HG02852 (cell line): ENCODE data around the gene APOL6.
"Not testable (repeated sequence)": the region's sequence is repeated elsewhere in the genome, so short reads cannot be mapped to it uniquely, and the experiment has no call there.

Experiments used
- ATAC-seq: cut with Tn5 transposase; IDR thresholded peaks from one replicate; pipeline ENCODE4 v1.9.1; 2021; ENCODE audit warnings: mild to moderate bottlenecking, moderate library complexity; ENCODE audit not compliant: unreplicated experiment

APOL6 gene

DNA sequence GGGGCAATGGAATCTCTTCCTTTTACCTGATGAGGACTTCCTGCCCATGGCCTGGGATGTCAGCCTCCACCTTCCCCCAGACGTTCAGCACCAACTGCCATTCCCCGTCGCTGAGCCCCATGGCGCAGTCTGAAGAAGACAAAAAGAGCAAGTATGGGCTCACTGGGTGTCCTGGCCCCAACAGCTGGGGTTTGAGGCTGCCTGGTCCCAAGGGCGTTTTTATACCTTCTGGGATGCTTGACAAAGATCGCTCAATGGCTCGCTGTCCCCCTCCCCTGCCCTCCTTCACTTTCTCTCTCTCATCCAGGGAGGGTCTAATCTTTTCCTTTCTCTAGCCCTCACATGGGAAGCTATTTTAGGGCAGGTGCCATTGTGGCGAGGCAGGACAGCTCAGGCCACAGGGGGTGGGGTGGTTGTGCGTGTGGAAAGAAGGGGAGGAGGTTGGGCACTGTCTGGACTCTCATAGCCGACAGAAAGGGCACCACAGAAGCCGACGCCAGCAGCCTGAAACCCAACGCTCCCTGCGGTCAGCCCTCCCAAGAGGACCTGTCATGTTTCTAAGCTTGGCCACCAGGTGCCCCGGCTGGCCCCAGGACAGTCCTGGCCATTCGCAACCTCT lies 31.0 kb upstream of the APOL6 start, which contains the start of gene MB:
Gene MB (minus strand): TSS at position 193 of the 619 bp plus-strand sequence. CDS start 72 bp downstream, at position 121.
- ATAC-seq, result no peak

DNA sequence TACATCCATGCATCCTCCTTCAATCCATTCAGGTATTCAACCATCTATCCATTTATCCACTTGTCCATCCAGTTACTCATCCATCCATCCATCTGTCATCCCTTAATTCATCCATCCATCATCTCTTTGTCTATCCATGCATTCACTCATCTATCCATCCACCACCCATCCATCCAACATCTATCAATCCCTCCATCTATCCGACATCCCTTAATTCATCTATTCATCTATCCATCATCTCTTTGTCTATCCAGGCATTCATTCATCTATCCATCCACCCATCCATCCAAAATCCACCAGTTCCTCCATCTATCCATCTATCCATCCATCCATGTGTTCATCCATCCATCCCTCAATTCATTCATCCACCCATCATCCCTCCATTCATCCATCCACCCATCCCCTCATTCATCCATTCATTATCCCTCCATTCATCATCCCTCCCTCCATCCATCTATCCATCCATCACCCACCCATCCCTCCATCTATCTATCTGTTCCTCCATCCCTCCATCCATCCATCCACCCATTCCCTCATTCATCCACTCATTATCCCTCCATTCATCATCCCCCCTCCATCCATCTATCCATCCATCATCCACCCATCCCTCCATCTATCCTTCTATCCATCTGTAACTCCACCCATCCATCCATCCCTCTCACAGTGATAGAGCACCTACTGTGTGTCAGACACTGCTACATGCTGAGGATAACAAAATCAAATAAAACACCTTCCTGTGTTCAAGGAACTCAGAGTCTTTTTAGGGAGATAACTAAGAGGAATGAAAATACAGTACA lies 29.6 kb upstream of the APOL6 start:
- ATAC-seq, result no peak

DNA sequence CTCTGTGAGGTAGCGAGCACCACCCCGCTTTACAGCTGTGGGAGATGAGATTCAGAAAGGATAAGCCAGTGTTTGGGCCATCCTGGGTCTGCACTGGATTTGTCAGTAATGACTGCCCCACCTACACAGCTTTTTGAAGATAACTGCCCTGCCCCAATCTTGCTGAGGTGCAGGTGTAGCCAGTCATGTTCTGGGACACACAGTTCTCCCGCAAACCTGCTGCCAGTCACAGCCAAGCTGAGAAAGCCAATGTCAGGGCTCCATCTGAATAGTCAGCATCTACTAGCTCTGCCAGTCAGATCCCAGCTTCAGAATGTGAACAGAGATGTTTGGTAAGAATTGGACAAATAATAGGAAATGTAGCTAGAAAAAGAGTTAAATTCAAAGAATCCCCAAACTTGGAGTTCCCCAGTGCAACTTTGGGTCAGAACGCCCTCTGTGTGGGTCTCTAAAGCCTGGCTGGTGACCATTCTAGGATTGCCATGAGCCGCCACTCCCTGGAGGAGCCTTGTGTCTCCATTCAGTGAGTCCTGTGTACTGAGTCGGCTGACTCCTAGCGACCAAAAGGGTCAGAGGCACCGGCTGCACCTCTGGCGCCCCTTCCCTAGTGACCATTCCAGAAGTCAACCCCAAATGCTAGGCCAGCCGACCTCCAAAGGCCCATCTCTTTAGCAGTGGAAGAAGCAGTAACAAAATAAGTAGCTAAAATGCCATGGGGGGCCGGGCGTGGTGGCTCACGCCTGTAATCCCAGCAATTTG lies 28.7 kb upstream of the APOL6 start:
- ATAC-seq, result no peak

- ATAC-seq, result no peak
These were observed 27.5 kb upstream of the APOL6 start for GRCh38 chr22:35620624-35621251.

GRCh38 chr22:35621451-35621850 lies 26.8 kb upstream of the APOL6 start:
- no peak for ATAC-seq

DNA sequence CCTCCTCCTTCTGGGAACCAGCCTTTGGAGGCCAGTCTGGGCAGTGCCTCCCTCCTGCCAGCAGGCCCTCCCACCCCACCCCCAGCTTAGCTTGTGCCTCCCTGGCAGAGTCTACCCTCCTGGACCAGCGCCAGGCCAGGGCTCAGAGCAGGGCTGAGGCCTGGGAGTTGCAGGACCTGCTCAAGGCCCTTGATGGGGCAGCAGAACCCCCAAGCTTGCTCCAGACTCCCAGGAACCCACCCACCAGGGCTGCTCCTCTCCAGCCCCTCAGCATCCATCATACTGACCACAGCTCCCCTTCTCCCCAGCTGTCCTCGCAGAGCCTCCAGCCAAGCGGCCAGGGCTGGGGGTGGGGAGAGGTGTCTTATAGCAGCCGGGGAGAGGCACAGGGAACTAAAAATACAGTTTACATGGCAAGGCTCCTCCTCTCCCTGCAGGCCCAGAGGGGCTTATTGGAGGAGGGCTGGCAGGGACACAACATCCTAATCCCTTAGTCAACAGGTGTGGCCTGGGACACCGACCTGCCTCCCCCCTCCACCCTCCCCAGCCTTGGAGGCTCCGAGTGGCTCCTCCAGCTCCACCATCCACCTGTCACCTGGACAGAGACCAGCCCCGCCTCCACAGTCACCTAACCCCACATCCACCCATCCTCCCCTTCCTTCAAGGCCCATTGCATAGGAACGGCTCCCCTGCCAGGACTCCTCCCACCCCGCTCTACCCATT lies 25.9 kb upstream of the APOL6 start:
- ATAC-seq, result no peak

DNA sequence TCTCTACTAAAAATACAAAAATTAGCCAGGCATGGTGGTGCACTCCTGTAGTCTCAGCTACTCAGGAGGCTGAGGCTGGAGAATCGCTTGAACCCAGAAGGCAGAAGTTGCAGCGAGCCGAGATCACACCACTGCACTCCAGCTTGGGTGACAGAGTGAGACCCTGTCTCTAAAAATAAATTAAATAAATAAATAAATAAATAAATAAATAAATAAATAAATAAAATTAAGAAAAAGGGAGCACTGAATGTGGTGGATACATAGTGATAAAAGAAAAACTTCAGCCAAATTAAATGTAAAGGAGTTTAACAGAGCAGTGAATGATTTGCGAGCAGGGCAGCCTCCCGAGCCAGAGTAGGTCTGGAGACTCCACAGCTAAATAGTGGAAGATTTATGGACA lies 24.4 kb upstream of the APOL6 start:
- not testable (repeated sequence) for ATAC-seq

- ATAC-seq, result no peak
These were observed 23.7 kb upstream of the APOL6 start for GRCh38 chr22:35624547-35624946.

GRCh38 chr22:35625763-35626432 lies 22.3 kb upstream of the APOL6 start:
- ATAC-seq, result no peak

GRCh38 chr22:35627267-35628041 lies 20.8 kb upstream of the APOL6 start:
- no peak for ATAC-seq

- no peak for ATAC-seq
These were observed 19.5 kb upstream of the APOL6 start for GRCh38 chr22:35628732-35629131.

DNA sequence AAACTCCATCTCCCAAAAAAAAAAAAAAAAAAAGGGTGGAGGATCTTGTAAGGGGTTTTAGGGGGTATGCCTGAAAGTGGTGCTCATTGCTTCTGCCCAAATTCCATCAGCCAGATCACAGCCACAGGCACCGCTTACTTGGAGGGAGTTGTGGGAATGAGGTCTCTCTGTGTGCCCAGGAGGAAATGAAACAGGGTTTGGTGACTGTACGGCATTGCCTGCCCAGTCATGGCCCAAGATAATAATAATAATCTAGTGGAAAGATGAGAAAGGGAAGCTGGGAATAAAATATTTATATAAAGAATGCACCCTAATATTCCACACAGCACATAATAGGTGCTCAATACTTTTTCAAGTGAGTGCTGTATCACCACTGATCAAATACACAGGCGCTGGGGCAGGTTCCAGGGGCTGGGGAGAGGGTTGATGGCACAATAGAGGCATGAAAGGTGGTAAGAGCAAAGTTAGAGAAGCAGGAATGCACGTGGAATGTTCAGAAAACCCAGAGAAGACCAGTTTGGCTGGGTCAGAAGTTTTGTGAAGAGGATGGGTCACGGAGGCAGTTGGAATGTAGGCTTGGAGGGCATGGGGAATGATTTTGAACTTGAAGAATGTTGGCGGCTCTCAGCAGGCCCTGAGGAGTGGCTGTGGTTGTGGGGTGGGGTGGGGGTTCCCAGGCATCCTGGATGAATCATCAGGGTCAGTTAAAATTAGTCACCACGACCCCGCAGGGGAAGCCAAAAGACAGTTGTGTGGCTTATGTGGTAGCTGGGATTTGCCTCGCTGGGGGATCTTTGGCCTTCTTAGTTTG lies 18.6 kb upstream of the APOL6 start:
- no peak for ATAC-seq

- ATAC-seq, result no peak
These were observed 17.9 kb upstream of the APOL6 start for GRCh38 chr22:35630387-35630793.

DNA sequence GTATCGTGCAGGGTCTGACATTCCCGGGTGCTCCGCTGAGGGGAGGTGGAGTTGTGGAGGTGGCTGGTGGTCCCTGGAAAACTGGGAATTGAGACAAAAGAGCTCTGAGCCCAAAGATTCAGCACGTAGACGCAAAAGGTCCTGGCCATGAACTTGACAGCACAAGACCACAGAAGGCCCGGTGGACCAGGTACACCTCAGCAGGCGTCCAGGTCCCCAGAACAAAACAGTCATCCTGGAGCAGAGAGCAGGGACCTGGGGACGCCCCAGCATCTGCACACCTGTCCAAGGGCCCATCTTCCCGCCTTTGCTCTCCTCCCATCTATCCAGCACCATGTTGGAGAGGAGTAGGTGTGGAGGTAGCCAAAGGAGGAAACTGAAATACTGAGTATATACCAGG lies 17.4 kb upstream of the APOL6 start:
- ATAC-seq, result no peak

GRCh38 chr22:35631597-35631996 lies 16.6 kb upstream of the APOL6 start:
- no peak for ATAC-seq

DNA sequence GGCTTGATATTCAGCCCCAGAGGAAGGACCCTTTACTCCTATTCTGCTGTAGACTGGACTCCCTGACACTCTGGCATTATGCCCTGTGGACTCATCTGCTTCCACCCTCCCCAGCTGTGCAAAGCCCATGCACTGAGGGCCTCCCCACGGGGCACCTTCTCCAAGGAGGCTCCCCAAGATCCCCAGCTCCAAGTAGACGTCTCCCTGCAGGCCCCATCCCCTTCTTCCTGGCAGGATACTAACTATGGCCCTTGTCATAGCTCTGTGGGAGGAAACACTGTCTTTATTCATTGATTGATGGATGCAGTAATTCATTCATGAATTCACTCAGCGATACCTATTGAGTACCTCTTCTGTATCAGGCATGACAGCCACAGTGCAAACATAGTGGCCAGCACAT lies 15.3 kb upstream of the APOL6 start:
- no peak for ATAC-seq

DNA sequence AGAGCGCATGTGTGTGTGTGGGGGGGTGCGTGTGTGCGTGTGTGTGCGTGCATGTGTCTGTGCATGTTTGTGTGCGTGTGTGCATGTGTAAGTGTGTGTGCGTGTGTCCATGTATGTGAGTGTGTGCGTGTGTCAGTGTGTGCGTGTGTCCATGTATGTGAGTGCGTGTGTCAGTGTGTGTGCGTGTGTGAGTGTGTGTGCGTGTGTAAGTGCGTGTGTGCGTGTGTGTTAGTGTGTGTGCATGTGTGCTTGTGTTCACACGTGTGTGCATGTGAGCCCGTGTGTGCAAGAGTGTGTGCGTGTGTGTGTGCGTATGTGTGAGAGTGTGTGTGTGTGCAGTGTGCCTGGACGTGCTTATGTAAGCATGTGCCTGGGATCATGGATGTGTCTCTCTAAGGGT lies 14.7 kb upstream of the APOL6 start:
- no peak for ATAC-seq

- no peak for ATAC-seq
These were observed 14.2 kb upstream of the APOL6 start for GRCh38 chr22:35634015-35634414.
